SU-DHL-6 (cell line): ENCODE data around the gene ZCCHC17.

Experiments
- H2AFZ ChIP-seq: fragments of 200-600 bp; sonication (generic); 2 replicates; pipeline ENCODE4 v1.6.1; 2014; ENCODE audit warnings: low read depth, mild to moderate bottlenecking, moderate library complexity, mixed read lengths, antibody characterized with exemption, low read length; ENCODE audit not compliant: severe bottlenecking
- H3F3A ChIP-seq: fragments of 200-600 bp; shearing (Covaris generic); 2 replicates; pipeline ENCODE4 v1.6.0; 2016; ENCODE audit warnings: antibody characterized with exemption, mild to moderate bottlenecking; ENCODE audit not compliant: insufficient read depth
- H3K27ac ChIP-seq: fragments of 200-600 bp; sonication (generic); 2 replicates; pipeline ENCODE4 v1.5.1; 2016; ENCODE audit warnings: low read depth, mild to moderate bottlenecking, low read length, moderate library complexity, mixed read lengths
- H3K27me3 ChIP-seq: fragments of 200-600 bp; sonication (generic), shearing (Covaris generic); 2 replicates; pipeline ENCODE4 v1.6.0; 2014; ENCODE audit warnings: mild to moderate bottlenecking, low read length
- H3K36me3 ChIP-seq: fragments of 200-600 bp; sonication (generic); 2 replicates; pipeline ENCODE4 v1.6.1; 2014; ENCODE audit warnings: mild to moderate bottlenecking, low read length, mixed read lengths
- H3K4me2 ChIP-seq: fragments of 300-600, 200-600 bp; shearing (Covaris generic), sonication (generic); 2 replicates; pipeline ENCODE4 v1.6.0; 2014; ENCODE audit warnings: low read length, low read depth, mild to moderate bottlenecking; ENCODE audit not compliant: poor library complexity, severe bottlenecking
- H3K4me3 ChIP-seq: fragments of 200-600 bp; sonication (generic); 2 replicates; pipeline ENCODE4 v1.5.1; 2014; ENCODE audit warnings: antibody characterized with exemption, low read length, mild to moderate bottlenecking, mixed read lengths; ENCODE audit not compliant: insufficient read depth, poor library complexity, severe bottlenecking
- H3K79me2 ChIP-seq: fragments of 200-600 bp; sonication (generic); 2 replicates; pipeline ENCODE4 v1.6.1; 2014; ENCODE audit warnings: mild to moderate bottlenecking, low read length, moderate library complexity; ENCODE audit not compliant: insufficient read depth
- H3K9ac ChIP-seq: fragments of 200-600 bp; sonication (generic); 2 replicates; pipeline ENCODE4 v1.7.0; 2014; ENCODE audit warnings: mild to moderate bottlenecking, low read length
- H3K9me2 ChIP-seq: fragments of 200-600 bp; sonication (generic); replicated peaks from 2 replicates; pipeline ENCODE4 v1.6.1; 2014; ENCODE audit warnings: low read length; ENCODE audit not compliant: insufficient read depth
- H3K9me3 ChIP-seq: fragments of 200-600 bp; sonication (generic); 2 replicates; pipeline ENCODE4 v1.6.1; 2014; ENCODE audit warnings: low read length, mixed read lengths; ENCODE audit not compliant: insufficient read depth
- H4K20me1 ChIP-seq: fragments of 200-600 bp; sonication (generic); 2 replicates; pipeline ENCODE4 v1.6.1; 2014; ENCODE audit warnings: low read depth, mild to moderate bottlenecking, antibody characterized with exemption, low read length, moderate library complexity, mixed read lengths
- EZH2phosphoT487 ChIP-seq: fragments of 200-600 bp; sonication (generic), shearing (Covaris generic); conservative IDR thresholded peaks from 2 replicates; pipeline ENCODE4 v1.6.1; 2018; ENCODE audit warnings: mild to moderate bottlenecking, antibody characterized with exemption, low read length, moderate library complexity, mixed read lengths
- TF ChIP-seq, protein P1 (sequence below): fragments of 200-600 bp; sonication (generic); IDR thresholded peaks from one replicate; pipeline ENCODE4 v1.5.1; 2017; ENCODE audit warnings: antibody characterized with exemption, mild to moderate bottlenecking, low read length, moderate library complexity; ENCODE audit not compliant: insufficient read depth, poor library complexity, severe bottlenecking

Gene ZCCHC17

DNA sequence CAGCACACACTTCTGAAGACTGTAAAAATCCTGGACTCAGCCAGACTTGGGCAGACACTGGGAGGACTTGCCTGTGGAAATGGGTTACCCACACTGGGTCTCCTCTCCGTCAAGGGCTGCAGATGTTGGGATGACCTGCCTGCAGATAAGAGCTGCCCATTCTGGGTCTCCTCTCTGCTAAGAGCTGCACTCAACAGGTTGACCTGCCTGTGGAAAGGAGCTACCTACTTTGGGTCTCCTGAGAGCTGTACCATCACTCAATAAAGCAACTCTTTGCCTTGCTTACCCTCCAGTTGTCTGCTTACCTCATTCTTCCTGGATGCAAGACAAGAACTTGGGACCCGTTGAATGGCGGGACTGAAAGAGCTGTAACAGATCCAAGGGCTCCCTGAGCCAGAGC lies 28.2 kb downstream of the ZCCHC17 start:
- Histone ChIP-seq H3K27me3 (no peaks in the 10 kb centered on the region), H3K9me2 (no peaks in the 10 kb centered on the region), H2AFZ (no peak overlapping the region), H4K20me1 (no peaks in the 10 kb centered on the region), H3K79me2 (no peaks in the 10 kb centered on the region), H3F3A (no peaks in the 10 kb centered on the region), H3K4me2 (no peak overlapping the region), H3K9ac (no peak overlapping the region), H3K4me3 (no peak overlapping the region), H3K27ac (no peak overlapping the region), H3K9me3 (no peaks in the 10 kb centered on the region), H3K36me3 (peaks cover 4% of the 10 kb centered on the region; the same call in 1 of the 2 replicates)
- TF ChIP-seq, protein P1, sequence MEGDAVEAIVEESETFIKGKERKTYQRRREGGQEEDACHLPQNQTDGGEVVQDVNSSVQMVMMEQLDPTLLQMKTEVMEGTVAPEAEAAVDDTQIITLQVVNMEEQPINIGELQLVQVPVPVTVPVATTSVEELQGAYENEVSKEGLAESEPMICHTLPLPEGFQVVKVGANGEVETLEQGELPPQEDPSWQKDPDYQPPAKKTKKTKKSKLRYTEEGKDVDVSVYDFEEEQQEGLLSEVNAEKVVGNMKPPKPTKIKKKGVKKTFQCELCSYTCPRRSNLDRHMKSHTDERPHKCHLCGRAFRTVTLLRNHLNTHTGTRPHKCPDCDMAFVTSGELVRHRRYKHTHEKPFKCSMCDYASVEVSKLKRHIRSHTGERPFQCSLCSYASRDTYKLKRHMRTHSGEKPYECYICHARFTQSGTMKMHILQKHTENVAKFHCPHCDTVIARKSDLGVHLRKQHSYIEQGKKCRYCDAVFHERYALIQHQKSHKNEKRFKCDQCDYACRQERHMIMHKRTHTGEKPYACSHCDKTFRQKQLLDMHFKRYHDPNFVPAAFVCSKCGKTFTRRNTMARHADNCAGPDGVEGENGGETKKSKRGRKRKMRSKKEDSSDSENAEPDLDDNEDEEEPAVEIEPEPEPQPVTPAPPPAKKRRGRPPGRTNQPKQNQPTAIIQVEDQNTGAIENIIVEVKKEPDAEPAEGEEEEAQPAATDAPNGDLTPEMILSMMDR = no peak
- TF ChIP-seq EZH2phosphoT487 = no peak

DNA sequence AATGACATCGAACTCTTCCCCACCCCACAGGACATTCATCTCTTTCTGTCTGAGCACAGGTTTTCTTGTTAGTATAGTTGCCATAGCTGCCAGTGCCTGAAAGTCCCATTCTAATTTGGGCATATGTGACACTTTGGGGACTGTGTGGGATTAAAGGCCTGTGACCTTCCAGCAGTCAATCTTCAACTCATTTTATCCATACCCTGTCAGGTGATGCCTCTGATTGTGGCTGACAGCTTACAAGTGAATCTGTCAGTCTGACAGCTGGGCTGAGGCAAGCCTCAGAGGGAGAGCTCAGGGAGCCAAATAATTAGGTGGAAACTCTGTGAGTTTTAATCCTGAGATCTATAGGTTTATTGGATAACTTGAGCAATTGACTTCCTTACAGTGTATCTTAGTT lies 29.6 kb downstream of the ZCCHC17 start:
- H3F3A ChIP-seq = no peaks in the 10 kb centered on the region

GRCh38 chr1:31327381-31327780 lies 30.5 kb downstream of the ZCCHC17 start:
- no peak for TF ChIP-seq EZH2phosphoT487
- TF ChIP-seq, protein P1 = no peak
- Histone ChIP-seq H3K4me3 (no peak overlapping the region), H2AFZ (no peak overlapping the region), H3K79me2 (no peaks in the 10 kb centered on the region), H3K27ac (no peak overlapping the region), H3K9ac (no peak overlapping the region), H3K9me3 (no peaks in the 10 kb centered on the region), H3K4me2 (no peak overlapping the region), H3F3A (no peaks in the 10 kb centered on the region), H4K20me1 (no peaks in the 10 kb centered on the region), H3K36me3 (no peaks in the 10 kb centered on the region), H3K9me2 (no peaks in the 10 kb centered on the region), H3K27me3 (no peaks in the 10 kb centered on the region)

More for the DNA sequence above, 29.6 kb downstream of the ZCCHC17 start:
- Histone ChIP-seq H3K36me3 (no peaks in the 10 kb centered on the region), H3K4me2 (no peak overlapping the region), H3K9ac (no peak overlapping the region), H3K9me2 (no peaks in the 10 kb centered on the region), H2AFZ (no peak overlapping the region), H3K27me3 (no peaks in the 10 kb centered on the region), H3K79me2 (no peaks in the 10 kb centered on the region), H3K9me3 (no peaks in the 10 kb centered on the region), H4K20me1 (no peaks in the 10 kb centered on the region), H3K27ac (no peak overlapping the region), H3K4me3 (no peak overlapping the region)
- TF ChIP-seq, protein P1 = no peak
- no peak for TF ChIP-seq EZH2phosphoT487

- H3K36me3 ChIP-seq = 0 out of 2 replicates have a peak, but pooled peaks cover 2% of the 10 kb centered on the region
- H2AFZ ChIP-seq = no peak overlapping the region
- H3K9me2 ChIP-seq = no peaks in the 10 kb centered on the region
- H3K4me2 ChIP-seq = no peak overlapping the region
- H3K9me3 ChIP-seq = no peaks in the 10 kb centered on the region
- H3K27ac ChIP-seq = no peak overlapping the region
- TF ChIP-seq EZH2phosphoT487 = no peak
- TF ChIP-seq, protein P1 = no peak
- H3K9ac ChIP-seq = no peak overlapping the region
- no peaks in the 10 kb centered on the region for H3K79me2 ChIP-seq
- no peaks in the 10 kb centered on the region for H3K27me3 ChIP-seq
- no peaks in the 10 kb centered on the region for H3F3A ChIP-seq
- H4K20me1 ChIP-seq = no peaks in the 10 kb centered on the region
- no peak overlapping the region for H3K4me3 ChIP-seq
Observed at GRCh38 chr1:31335007-31335406, 38.2 kb downstream of the ZCCHC17 start.
